ENCODE measurements around the gene FAM111A.

DNA sequence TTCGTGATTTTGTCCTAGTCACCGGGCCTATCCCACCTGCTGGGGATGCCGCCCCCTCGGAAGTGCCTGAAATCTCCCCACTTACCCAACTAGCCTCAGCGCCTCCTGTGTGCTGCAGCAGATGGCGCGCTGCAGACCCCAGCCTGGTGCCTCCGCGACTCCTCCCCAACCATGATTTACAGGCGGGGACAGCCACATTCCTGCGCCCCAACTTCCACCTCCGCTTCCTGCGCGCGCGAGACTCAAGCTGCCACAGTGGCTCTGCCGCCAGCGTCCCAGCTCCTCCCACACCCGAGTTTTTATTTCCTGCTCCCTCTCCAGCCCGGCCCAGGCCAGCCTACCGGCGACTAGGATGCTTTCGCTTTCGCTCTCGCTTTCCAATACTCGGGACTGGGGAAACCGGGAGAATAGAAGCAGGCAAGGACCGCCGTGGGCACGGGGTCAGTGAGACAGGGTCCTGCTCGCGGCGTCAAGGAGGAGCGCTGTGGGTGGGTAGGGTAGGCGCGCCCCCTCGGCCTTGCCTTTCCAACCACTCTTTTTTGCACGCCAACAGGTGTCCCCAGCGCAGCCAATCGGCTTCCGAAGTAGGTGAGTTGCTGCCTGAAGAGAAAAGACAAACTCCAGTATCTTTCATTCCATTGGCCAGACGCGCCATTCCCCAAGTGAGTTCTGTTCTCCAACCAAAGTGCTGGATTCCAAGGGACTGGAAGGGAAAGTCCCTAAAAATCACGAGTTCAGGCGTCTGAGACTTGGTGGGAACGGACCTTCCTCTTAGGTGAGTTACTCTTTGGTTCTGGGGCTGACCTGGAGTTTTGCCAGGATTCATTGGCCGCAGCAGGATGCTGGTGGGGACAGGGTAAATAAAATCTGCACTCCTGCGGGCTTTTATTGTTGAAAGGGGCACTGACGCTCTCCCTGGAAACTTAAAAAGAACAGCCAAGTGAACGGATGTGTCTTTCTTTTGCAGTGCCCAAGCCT lies at the start of gene FAM111A:
- TF ChIP-seq POLR2A (IDR thresholded peaks at IDR 0.05) = peak in 1 of 2 donors; percentile 66
- peak in 1 of 6 experiments; percentile 22 for TF ChIP-seq CTCF (IDR thresholded peaks at IDR 0.05)

Measured in adrenal gland (tissue), 5 donors.